ENCODE results near the gene DDX24. TPM values are rescaled to one million over a fixed set of nuclear protein-coding genes. Genes with fewer than 3 reads are reported as not detected.

Gene DDX24, protein sequence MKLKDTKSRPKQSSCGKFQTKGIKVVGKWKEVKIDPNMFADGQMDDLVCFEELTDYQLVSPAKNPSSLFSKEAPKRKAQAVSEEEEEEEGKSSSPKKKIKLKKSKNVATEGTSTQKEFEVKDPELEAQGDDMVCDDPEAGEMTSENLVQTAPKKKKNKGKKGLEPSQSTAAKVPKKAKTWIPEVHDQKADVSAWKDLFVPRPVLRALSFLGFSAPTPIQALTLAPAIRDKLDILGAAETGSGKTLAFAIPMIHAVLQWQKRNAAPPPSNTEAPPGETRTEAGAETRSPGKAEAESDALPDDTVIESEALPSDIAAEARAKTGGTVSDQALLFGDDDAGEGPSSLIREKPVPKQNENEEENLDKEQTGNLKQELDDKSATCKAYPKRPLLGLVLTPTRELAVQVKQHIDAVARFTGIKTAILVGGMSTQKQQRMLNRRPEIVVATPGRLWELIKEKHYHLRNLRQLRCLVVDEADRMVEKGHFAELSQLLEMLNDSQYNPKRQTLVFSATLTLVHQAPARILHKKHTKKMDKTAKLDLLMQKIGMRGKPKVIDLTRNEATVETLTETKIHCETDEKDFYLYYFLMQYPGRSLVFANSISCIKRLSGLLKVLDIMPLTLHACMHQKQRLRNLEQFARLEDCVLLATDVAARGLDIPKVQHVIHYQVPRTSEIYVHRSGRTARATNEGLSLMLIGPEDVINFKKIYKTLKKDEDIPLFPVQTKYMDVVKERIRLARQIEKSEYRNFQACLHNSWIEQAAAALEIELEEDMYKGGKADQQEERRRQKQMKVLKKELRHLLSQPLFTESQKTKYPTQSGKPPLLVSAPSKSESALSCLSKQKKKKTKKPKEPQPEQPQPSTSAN
- total RNA-seq (2014; rRNA removed; shearing (Covaris generic); ENCODE audit: low replicate concordance), result 217 and 248 TPM in 2 replicates

DNA sequence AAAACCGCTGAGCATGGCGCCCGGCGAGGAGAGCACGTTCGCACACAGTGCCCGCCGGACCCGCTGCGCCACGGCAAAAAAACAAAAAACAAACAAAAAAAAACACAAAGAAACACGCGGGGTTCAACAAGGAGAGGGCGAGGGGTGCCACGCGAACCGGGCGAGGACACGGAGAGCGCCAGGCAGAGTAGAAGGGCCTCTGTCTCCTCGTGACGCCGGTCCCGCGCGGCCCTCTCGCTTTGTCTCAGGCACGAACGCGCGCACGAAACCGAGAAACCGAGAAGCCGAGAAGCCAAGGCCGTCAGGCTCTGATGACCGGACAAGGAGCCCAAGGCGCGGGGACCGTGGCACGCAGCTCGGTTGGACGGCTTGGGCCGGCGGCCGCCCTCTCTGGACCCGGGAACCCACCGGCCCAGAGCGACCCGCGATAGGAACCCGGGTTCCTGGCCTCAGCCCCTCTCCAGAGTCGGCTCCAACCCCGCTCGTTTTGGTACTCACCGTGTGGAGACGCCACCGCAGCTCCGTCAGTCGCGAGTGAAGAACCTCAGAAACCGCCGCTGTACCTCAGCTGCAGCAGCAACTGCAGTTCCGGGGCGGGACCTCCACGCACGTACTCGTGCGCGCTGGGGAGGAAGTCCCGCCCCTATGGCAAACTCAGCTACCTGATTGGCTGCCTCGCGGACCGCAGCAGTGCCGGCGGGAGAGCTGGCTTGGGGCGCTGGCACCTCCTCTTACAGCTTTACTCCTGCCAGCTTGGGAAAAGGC is at the start of gene DDX24, which contains the start of gene IFI27L1:
TSS of gene DDX24 (minus strand) at position 582 of the 765 bp plus-strand sequence. CDS start 1,460 bp downstream, outside the sequence.
TSS of gene IFI27L1 (plus strand) at position 690 of the 765 bp plus-strand sequence. CDS start 15,628 bp downstream, outside the sequence.
- Histone ChIP-seq H3K9me2 (replicated peaks; ENCODE audit: insufficient read depth, low read length) (no peaks in the 10 kb centered on the region), H3K79me2 (ENCODE audit: low read length) (peaks cover 55% of the 10 kb centered on the region), H3K9ac (ENCODE audit: low read length) (peak within 1 kb of the TSS; percentile 88), H3K4me3 (ENCODE audit: low read length) (peak within 1 kb of the TSS; percentile 90), H3K36me3 (ENCODE audit: insufficient read depth, low read length) (peaks cover 40% of the 10 kb centered on the region), H3K27ac (ENCODE audit: low read length) (peak within 1 kb of the TSS; percentile 55), H3K4me1 (ENCODE audit: low read length) (peaks cover 21% of the 10 kb centered on the region), H3K9me3 (ENCODE audit: low read length) (peaks cover 9% of the 10 kb centered on the region), H4K20me1 (ENCODE audit: insufficient read depth, low read depth, low read length) (no peaks in the 10 kb centered on the region; the same call in 1 of the 2 replicates), H3K4me2 (ENCODE audit: low read depth, low read length, poor library complexity, severe bottlenecking) (peak within 1 kb of the TSS; percentile 94), H2AFZ (ENCODE audit: low read length) (peak within 1 kb of the TSS; percentile 88), H3K27me3 (ENCODE audit: low read length) (no peaks in the 10 kb centered on the region)
- DNase-seq, result peak; percentile 99

DNA sequence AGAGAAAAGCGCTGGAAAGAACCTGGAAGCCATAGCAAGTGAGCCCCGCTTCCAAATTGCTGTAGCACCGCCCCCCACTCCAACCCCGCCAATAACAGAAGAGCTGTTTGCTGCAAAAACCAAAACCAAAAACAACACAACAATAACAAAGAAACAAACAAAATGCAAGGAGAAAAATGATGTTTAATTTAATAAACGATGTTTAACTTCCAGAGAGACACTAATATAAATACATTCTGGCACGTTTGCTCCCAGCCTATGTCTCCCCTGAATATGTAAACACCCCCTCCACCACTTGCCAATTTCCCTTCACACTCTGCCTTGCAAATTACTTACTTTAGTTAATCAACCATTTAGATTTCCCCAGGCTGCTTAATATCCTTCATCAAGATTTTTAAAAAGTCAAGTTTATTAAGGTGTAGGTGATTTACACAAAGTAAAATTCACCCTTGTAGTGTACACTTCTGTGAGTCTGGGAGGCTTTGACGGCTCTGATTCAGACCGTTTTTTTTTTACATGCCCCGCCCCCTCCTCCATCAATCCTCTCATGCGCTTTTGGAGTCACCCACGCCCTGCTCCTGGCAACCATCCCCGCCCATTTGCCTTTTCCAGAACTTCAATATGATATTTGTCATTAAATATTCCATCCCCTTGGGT is 48.9 kb upstream of the DDX24 start:
- peak; percentile 68 for DNase-seq
- no peaks in the 10 kb centered on the region for H3K27me3 ChIP-seq (ENCODE audit: low read length)
- no peaks in the 10 kb centered on the region for H4K20me1 ChIP-seq (ENCODE audit: insufficient read depth, low read depth, low read length)
- H3K27ac ChIP-seq (ENCODE audit: low read length), result no peak overlapping the region
- H3K9ac ChIP-seq (ENCODE audit: low read length), result peak overlapping the region; percentile 83
- H3K9me3 ChIP-seq (ENCODE audit: low read length), result no peaks in the 10 kb centered on the region
- no peaks in the 10 kb centered on the region for H3K9me2 ChIP-seq (replicated peaks; ENCODE audit: insufficient read depth, low read length)
- H2AFZ ChIP-seq (ENCODE audit: low read length), result peak overlapping the region; percentile 82
- peak overlapping the region; percentile 82 for H3K4me3 ChIP-seq (ENCODE audit: low read length)
- H3K36me3 ChIP-seq (ENCODE audit: insufficient read depth, low read length), result no peaks in the 10 kb centered on the region
- peak overlapping the region; percentile 73 for H3K4me2 ChIP-seq (ENCODE audit: low read depth, low read length, poor library complexity, severe bottlenecking)
- H3K79me2 ChIP-seq (ENCODE audit: low read length), result no peaks in the 10 kb centered on the region
- peaks cover 18% of the 10 kb centered on the region for H3K4me1 ChIP-seq (ENCODE audit: low read length)

DNA sequence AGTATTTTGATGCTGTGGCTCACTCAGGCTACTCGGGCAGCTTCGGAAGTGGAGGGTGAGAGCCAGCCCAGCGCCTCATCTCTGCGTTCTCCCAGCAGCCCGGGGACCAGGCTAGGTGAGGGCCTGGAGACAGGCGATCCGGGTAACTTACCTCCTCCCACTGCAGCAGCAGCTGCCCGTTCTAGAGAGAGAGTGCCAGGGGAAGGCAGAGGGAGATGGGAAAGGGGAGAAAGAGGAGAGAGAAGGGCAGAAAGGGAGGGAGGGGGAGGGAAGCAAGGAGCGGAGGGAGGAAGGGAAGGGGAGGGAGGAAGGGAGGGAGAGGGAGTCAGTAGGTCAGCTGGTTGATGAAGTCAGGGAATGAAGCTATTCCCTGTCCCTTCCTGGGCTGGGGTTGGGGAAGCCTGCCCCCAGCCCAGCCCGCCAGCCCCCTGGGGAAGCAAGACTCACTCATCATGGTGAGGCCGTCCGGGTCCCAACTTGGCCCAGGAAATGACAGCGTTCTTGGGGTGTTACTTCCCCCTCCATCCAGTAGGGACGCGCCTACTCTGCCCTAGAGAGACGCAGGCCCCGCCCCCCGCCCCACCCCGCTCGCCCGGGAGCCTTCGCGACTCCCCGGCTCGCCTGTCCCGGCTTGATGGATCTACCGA is 48.2 kb upstream of the DDX24 start, which contains the start of gene IFI27L2:
TSS of gene IFI27L2 (minus strand) at position 494 of the 647 bp plus-strand sequence. CDS start at position 454, 40 bp downstream.
- peak; percentile 96 for DNase-seq
- Histone ChIP-seq H3K4me2 (ENCODE audit: low read depth, low read length, poor library complexity, severe bottlenecking) (peak within 1 kb of the TSS; percentile 73), H3K27me3 (ENCODE audit: low read length) (no peaks in the 10 kb centered on the region)

DNA sequence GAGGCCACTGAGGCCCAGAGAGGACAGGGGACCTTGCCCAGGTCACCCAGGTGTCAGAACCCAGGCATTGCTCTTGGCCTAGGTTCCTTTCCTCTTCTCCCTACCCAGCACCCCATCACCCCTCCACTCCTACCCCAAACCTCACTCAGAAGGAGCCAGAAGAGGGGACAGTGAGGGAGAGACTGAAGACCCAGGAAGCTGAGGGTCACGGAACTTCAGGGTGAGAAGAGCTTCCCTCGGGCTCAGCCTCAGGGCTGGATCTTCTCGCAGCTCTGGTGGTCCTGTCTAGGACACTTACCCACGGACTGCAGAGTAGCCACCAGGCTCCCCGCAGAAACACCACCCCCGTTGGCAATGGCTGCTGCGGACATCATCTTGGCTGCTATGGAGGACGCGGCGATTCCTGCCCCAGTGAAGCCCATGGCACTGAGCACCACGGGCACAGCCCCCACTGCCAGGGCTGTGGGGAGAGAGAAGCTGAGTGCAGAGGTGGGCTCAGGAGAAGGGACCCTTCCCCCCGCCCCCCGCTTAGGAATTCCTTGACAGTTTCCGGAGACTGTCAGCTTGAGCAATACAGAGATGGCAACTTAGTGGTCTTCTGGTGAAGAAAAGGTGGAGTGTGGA is 47.3 kb upstream of the DDX24 start:
- H2AFZ ChIP-seq (ENCODE audit: low read length), result no peak overlapping the region

More for the DNA sequence above, 48.2 kb upstream of the DDX24 start, which contains the start of gene IFI27L2:
- H3K9me3 ChIP-seq (ENCODE audit: low read length), result no peaks in the 10 kb centered on the region
- no peak within 1 kb of the TSS for H3K27ac ChIP-seq (ENCODE audit: low read length)
- H3K36me3 ChIP-seq (ENCODE audit: insufficient read depth, low read length), result no peaks in the 10 kb centered on the region
- H4K20me1 ChIP-seq (ENCODE audit: insufficient read depth, low read depth, low read length), result no peaks in the 10 kb centered on the region
- H3K9me2 ChIP-seq (replicated peaks; ENCODE audit: insufficient read depth, low read length), result no peaks in the 10 kb centered on the region
- H3K4me3 ChIP-seq (ENCODE audit: low read length), result peak within 1 kb of the TSS; percentile 82
- H2AFZ ChIP-seq (ENCODE audit: low read length), result peak within 1 kb of the TSS; percentile 82
- H3K9ac ChIP-seq (ENCODE audit: low read length), result peak within 1 kb of the TSS; percentile 83
- no peaks in the 10 kb centered on the region for H3K79me2 ChIP-seq (ENCODE audit: low read length)
- H3K4me1 ChIP-seq (ENCODE audit: low read length), result peaks cover 18% of the 10 kb centered on the region

DNA sequence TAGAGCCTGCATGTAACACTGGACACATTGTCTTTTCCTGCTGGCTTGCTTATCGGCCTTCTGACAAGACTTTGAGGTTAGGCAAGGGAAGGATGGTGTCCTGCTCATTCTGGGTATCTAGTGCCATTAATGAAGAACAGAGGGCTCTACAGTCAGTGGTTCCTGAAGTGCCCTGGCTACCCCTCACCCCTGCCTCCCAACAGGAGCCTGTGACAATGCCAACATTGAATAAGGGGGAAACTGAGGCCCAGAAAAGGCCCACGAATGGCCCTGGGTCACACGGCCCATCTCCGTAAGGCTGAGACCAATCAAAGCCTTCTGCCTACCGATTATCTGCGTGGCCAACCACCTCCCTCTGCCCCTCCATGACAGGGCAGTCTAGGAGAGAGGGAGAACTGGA is 46.3 kb upstream of the DDX24 start:
- Histone ChIP-seq H3K27ac (ENCODE audit: low read length) (no peak overlapping the region), H3K9me3 (ENCODE audit: low read length) (no peaks in the 10 kb centered on the region), H2AFZ (ENCODE audit: low read length) (no peak overlapping the region), H3K9me2 (replicated peaks; ENCODE audit: insufficient read depth, low read length) (no peaks in the 10 kb centered on the region), H3K4me1 (ENCODE audit: low read length) (peaks cover 18% of the 10 kb centered on the region), H3K27me3 (ENCODE audit: low read length) (no peaks in the 10 kb centered on the region), H3K36me3 (ENCODE audit: insufficient read depth, low read length) (no peaks in the 10 kb centered on the region), H3K4me2 (ENCODE audit: low read depth, low read length, poor library complexity, severe bottlenecking) (no peak overlapping the region), H3K4me3 (ENCODE audit: low read length) (no peak overlapping the region), H3K9ac (ENCODE audit: low read length) (no peak overlapping the region), H4K20me1 (ENCODE audit: insufficient read depth, low read depth, low read length) (no peaks in the 10 kb centered on the region), H3K79me2 (ENCODE audit: low read length) (no peaks in the 10 kb centered on the region)
- DNase-seq, result no peak

More for the DNA sequence above, 47.3 kb upstream of the DDX24 start:
- no peaks in the 10 kb centered on the region for H3K9me2 ChIP-seq (replicated peaks; ENCODE audit: insufficient read depth, low read length)
- peaks cover 18% of the 10 kb centered on the region for H3K4me1 ChIP-seq (ENCODE audit: low read length)
- H3K27me3 ChIP-seq (ENCODE audit: low read length), result no peaks in the 10 kb centered on the region
- H3K4me2 ChIP-seq (ENCODE audit: low read depth, low read length, poor library complexity, severe bottlenecking), result peak overlapping the region; percentile 73
- H3K9me3 ChIP-seq (ENCODE audit: low read length), result no peaks in the 10 kb centered on the region
- no peak overlapping the region for H3K27ac ChIP-seq (ENCODE audit: low read length)
- peak overlapping the region; percentile 82 for H3K4me3 ChIP-seq (ENCODE audit: low read length)
- peak overlapping the region; percentile 83 for H3K9ac ChIP-seq (ENCODE audit: low read length)
- H3K79me2 ChIP-seq (ENCODE audit: low read length), result no peaks in the 10 kb centered on the region
- no peak for DNase-seq
- H3K36me3 ChIP-seq (ENCODE audit: insufficient read depth, low read length), result no peaks in the 10 kb centered on the region
- H4K20me1 ChIP-seq (ENCODE audit: insufficient read depth, low read depth, low read length), result no peaks in the 10 kb centered on the region

DNA sequence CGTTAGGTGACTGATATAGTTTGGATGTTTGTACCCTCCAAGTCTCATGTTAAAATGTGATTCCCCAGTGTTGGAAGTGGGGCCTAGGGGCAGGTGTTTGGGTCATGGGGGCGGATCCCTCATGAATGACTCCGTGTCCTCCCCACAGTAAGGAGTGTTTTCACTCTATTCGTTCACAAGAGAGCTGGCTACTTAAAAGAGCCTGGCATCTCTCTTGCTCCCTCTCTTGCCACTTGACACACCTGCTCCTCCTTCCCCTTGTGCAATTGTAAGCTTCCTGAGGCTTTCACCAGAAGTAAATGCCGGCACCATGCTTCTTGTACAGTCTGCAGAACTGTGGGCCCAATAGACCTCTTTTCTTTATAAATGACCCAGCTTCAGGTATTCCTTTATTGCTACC is 45.8 kb upstream of the DDX24 start:
- no peaks in the 10 kb centered on the region for H3K9me3 ChIP-seq (ENCODE audit: low read length)
- no peaks in the 10 kb centered on the region for H3K9me2 ChIP-seq (replicated peaks; ENCODE audit: insufficient read depth, low read length)
- no peak overlapping the region for H3K4me2 ChIP-seq (ENCODE audit: low read depth, low read length, poor library complexity, severe bottlenecking)
- H3K27me3 ChIP-seq (ENCODE audit: low read length), result no peaks in the 10 kb centered on the region
- no peaks in the 10 kb centered on the region for H4K20me1 ChIP-seq (ENCODE audit: insufficient read depth, low read depth, low read length)
- H3K4me3 ChIP-seq (ENCODE audit: low read length), result no peak overlapping the region
- no peak overlapping the region for H3K9ac ChIP-seq (ENCODE audit: low read length)
- H3K4me1 ChIP-seq (ENCODE audit: low read length), result peaks cover 18% of the 10 kb centered on the region
- no peaks in the 10 kb centered on the region for H3K79me2 ChIP-seq (ENCODE audit: low read length)
- no peak overlapping the region for H3K27ac ChIP-seq (ENCODE audit: low read length)
- no peak overlapping the region for H2AFZ ChIP-seq (ENCODE audit: low read length)
- no peak for DNase-seq
- no peaks in the 10 kb centered on the region for H3K36me3 ChIP-seq (ENCODE audit: insufficient read depth, low read length)

DNA sequence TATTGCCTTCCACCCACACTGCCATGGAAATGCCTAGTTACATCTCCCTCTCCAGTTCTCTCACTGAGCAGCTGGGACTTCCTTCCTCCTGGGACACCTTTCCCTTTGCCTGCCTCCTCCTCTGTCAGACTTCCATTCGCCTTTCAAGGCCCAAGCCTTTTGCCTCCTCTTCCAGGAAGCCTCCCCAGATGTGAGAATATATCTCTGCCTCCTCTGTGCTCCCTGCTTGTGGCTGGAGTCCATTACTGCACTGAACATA is 45.3 kb upstream of the DDX24 start:
- Histone ChIP-seq H3K9me2 (replicated peaks; ENCODE audit: insufficient read depth, low read length) (no peaks in the 10 kb centered on the region), H3K36me3 (ENCODE audit: insufficient read depth, low read length) (no peaks in the 10 kb centered on the region), H3K27me3 (ENCODE audit: low read length) (no peaks in the 10 kb centered on the region), H3K4me3 (ENCODE audit: low read length) (no peak overlapping the region), H3K4me2 (ENCODE audit: low read depth, low read length, poor library complexity, severe bottlenecking) (no peak overlapping the region), H3K27ac (ENCODE audit: low read length) (no peak overlapping the region), H3K79me2 (ENCODE audit: low read length) (no peaks in the 10 kb centered on the region), H3K4me1 (ENCODE audit: low read length) (peaks cover 18% of the 10 kb centered on the region), H3K9me3 (ENCODE audit: low read length) (no peaks in the 10 kb centered on the region), H2AFZ (ENCODE audit: low read length) (no peak overlapping the region), H3K9ac (ENCODE audit: low read length) (no peak overlapping the region), H4K20me1 (ENCODE audit: insufficient read depth, low read depth, low read length) (no peaks in the 10 kb centered on the region)
- no peak for DNase-seq

Measured in Karpas-422 (cell line).